Heart right ventricle (tissue), 16 donors: ENCODE data around the gene PPIG. TPM values are rescaled to one million over a fixed set of nuclear protein-coding genes. Genes with fewer than 3 reads are reported as not detected.
"Not testable (repeated sequence)": the region's sequence is repeated elsewhere in the genome, so short reads cannot be mapped to it uniquely, and the experiment has no call there.

ENCODE experiments used
- ATAC-seq, 8 donors: fragments of 200-7000 bp; cut with Tn5 transposase; one replicate each; pipeline ENCODE4 v1.9.1; 2020; ENCODE audit warnings: mild to moderate bottlenecking in 8 of 8, moderate library complexity in 8 of 8, moderate number of reproducible peaks in 1 of 8
- DNase-seq, 2 donors: peaks; one replicate each; pipeline ENCODE4 v3.0.0-alpha.2; 2020
- H3K27ac ChIP-seq, 10 donors: fragments of 200-600 bp; sonication (generic) in 2 of 10; one replicate each; pipeline versions ENCODE4 v1.5.0 to v1.8.0; 2020 to 2022; ENCODE audit warnings: mild to moderate bottlenecking in 3 of 10
- H3K27me3 ChIP-seq, 7 donors: fragments of 200-600 bp; one replicate each; pipeline ENCODE4 v1.8.0; 2021 to 2022; ENCODE audit warnings: mild to moderate bottlenecking in 2 of 7
- H3K36me3 ChIP-seq, 9 donors: fragments of 200-600 bp; sonication (generic) in 1 of 9; one replicate each; pipeline versions ENCODE4 v1.5.0 to v1.8.0; 2020 to 2022; ENCODE audit warnings: mild to moderate bottlenecking in 2 of 9
- H3K4me1 ChIP-seq, 9 donors: fragments of 200-600 bp; sonication (generic) in 1 of 9; one replicate each; pipeline versions ENCODE4 v1.5.0 to v1.8.0; 2020 to 2022; ENCODE audit warnings: mild to moderate bottlenecking in 4 of 9
- H3K4me3 ChIP-seq, 10 donors: fragments of 200-600 bp; sonication (generic) in 2 of 10; one replicate each; pipeline versions ENCODE4 v1.5.0 to v1.8.0; 2020 to 2022; ENCODE audit warnings: mild to moderate bottlenecking in 7 of 10, moderate library complexity in 2 of 10
- H3K9me3 ChIP-seq, 11 donors: fragments of 200-600 bp in 10 of 11; sonication (generic) in 2 of 11; one replicate each; pipeline versions ENCODE4 v1.5.0 to v1.8.0; 2013 to 2022; ENCODE audit warnings: mild to moderate bottlenecking in 2 of 11, control low read depth in 1 of 11, moderate library complexity in 1 of 11
- WGBS, 2 donors: extraction: QIAGEN DNeasy Blood & Tissue Kit; methylation state at CpG; one replicate each; pipeline ENCODE4 v1.1.7; 2013; ENCODE audit warnings: inconsistent platforms in 1 of 2; 5-methylcytosine and 5-hydroxymethylcytosine counted together
- intact Hi-C, 10 donors: fragments of 100-400 bp; cut with DNase I; formaldehyde crosslinking; loops; one replicate each; pipeline versions ENCODE4 v1.11.1 to v1.14.2; 2022
- polyA plus RNA-seq, 2 donors: library from polyadenylated mRNA; stranded (reverse); fragments of 200-250 nt; gene quantifications; one replicate each; pipeline ENCODE4 v1.2.3, GENCODE V29; 2013
- total RNA-seq, 10 donors: library from RNA; stranded (reverse); fragmentation: NEBNext Ultra II Directional in 3 of 10; extraction: Animal tissue kit (Norgen Biotek cat#: 25700) in 3 of 10; gene quantifications; one replicate each; pipeline versions ENCODE4 v1.2.1 to v1.2.4, GENCODE V29; 2021 to 2023
- TF ChIP-seq, protein P1 (sequence below), 9 donors: fragments of 200-600 bp; sonication (generic) in 2 of 9; IDR thresholded peaks; one replicate each; pipeline versions ENCODE4 v1.5.0 to v1.8.0; 2021 to 2022; ENCODE audit warnings: antibody characterized with exemption in 9 of 9, mild to moderate bottlenecking in 5 of 9, moderate library complexity in 1 of 9
- donor health status: Arrhythmogenic right ventricular cardiomyopathy.
- donor health status: ischemic (EF 13 %, LVEDD 7.1; RV severe dilation, severe dysfunction).
- donor health status: healthy with polysubstance abuse.
- donor health status: DM: no; HTN: yes; CAD: no.
- donor health status: DM: no; HTN: no; CAD: no.
- donor health status: ischemic (EF 25% LVEDD 6.9; RV normal size, moderate dysfunction).
- donor health status: ischemic (EF 25% LVEDD 5.7; RV mildly dilated, moderate dysfunction).
- donor health status: healthy.
- donor health status: DM: yes; HTN: yes; CAD: no.
- donor health status: Ischemic cardiomyopathy.
- donor health status: ischemic (EF 35%, LVEDD 5.7; RV mildly dilated, moderate dysfunction).
- donor health status: nonischemic (EF 11% LVEDD 7.7; RV severe dilation, severe dysfunction).
- donor health status: DM: yes; HTN: yes; CAD: no.
- donor health status: PGD.
- donor health status: ischemic (EF 29% LVEDD 5.4; RV normal size, mild dysfunction).
- donor health status: nonischemic (EF 23%, LVEDD 6.1; RV moderate dilation, normal function).

The PPIG gene
- total and polyA plus RNA-seq, 12 donors: 15.6 to 94.5 (median 40.9) TPM

DNA sequence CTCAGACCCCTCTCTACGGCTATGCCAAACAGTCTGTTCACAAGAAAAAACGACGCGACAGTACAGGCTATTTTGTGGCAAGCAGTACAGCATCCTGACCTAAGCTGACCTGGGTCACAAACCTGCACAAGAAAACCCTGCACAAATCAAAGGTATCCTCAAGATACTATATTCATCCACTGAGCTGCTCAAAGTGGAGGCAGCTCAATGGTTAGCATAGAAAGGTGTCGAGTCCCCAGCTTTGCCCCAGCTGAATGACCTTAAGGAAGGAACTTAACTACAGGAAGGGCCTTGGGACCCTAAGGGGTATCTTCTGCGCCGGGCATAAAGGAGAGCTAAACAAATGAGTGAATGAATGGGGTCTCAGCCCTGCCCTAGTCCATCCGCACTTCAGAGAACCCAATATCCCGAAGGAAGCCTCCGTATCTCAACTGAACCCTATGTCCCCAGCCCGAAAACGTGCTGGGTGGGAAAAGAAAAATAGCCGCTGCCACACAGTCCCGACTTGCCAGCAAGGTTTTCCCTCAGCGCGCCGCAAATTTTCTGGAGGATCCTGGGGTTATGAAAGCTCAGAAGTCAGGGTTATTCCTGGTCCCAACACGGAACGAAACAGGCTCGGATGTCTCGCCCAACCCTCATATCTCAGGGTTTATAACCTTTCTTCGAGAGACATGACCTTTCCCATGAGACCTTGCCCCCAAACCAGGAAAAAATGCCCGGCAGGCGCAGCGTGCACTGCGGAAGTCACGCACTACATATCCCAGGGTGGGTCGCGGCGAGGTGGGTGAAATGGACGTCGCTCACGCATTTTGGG, 10.8 kb upstream of the PPIG start, which contains the start of gene FASTKD1:
Gene FASTKD1 (minus strand): TSS at position 706 of the 814 bp plus-strand sequence. CDS start 1,836 bp downstream, outside the sequence.
- WGBS, 2 donors: 0% methylated on average over 33 of the region's 33 CpGs
- TF ChIP-seq, protein P1, sequence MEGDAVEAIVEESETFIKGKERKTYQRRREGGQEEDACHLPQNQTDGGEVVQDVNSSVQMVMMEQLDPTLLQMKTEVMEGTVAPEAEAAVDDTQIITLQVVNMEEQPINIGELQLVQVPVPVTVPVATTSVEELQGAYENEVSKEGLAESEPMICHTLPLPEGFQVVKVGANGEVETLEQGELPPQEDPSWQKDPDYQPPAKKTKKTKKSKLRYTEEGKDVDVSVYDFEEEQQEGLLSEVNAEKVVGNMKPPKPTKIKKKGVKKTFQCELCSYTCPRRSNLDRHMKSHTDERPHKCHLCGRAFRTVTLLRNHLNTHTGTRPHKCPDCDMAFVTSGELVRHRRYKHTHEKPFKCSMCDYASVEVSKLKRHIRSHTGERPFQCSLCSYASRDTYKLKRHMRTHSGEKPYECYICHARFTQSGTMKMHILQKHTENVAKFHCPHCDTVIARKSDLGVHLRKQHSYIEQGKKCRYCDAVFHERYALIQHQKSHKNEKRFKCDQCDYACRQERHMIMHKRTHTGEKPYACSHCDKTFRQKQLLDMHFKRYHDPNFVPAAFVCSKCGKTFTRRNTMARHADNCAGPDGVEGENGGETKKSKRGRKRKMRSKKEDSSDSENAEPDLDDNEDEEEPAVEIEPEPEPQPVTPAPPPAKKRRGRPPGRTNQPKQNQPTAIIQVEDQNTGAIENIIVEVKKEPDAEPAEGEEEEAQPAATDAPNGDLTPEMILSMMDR (IDR thresholded peaks at IDR 0.05): no peak
- H3K36me3 ChIP-seq: peaks cover 0 to 18% (median 0%) of the 10 kb centered on the region in 9 donors
- H3K9me3 ChIP-seq: no peaks in the 10 kb centered on the region
- no peaks in the 10 kb centered on the region for H3K27me3 ChIP-seq
- intact Hi-C loops: loop anchor here in 1 of 10 donors (10.0 kb wide), 1 partner anchor 161 kb away; the partner anchor contains the start of gene KLHL23
- H3K27ac ChIP-seq: peak within 1 kb of the TSS; percentile 41 to 92 (median 86)
- ATAC-seq (peak; percentile 97 to 100 (median 99)), DNase-seq (peak; percentile 90 to 93)
- peak within 1 kb of the TSS; percentile 62 to 89 (median 74) for H3K4me3 ChIP-seq
- H3K4me1 ChIP-seq: peaks cover 0 to 34% (median 25%) of the 10 kb centered on the region in 9 donors

DNA sequence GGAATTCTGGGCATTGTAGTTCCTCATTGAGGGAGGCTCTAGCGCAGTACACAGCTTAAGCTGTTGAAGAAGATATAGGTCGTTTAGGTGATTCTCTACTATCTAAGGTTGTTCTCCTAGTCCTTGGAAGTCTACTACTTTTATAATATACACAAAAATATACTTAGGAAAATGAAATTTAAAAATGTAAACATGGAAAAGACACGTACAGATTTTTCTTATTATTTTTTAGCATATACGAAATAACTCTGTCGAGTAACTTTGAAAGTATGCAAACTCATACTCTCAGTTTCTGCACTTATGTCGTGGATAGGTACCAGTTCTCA, 10.2 kb upstream of the PPIG start:
- 35% methylated on average over 6 of the region's 6 CpGs for WGBS, 2 donors
- TF ChIP-seq, protein P1 (IDR thresholded peaks at IDR 0.05): no peak
- H3K4me3 ChIP-seq: peak overlapping the region in 9 of 10 donors; percentile 62 to 89 (median 74)
- H3K27ac ChIP-seq: peak overlapping the region in 3 of 10 donors; percentile 82 to 91 (median 88)
- peaks cover 0 to 34% (median 25%) of the 10 kb centered on the region in 9 donors for H3K4me1 ChIP-seq
- no peak for DNase-seq
- H3K36me3 ChIP-seq: peaks cover 0 to 12% (median 0%) of the 10 kb centered on the region in 9 donors
- H3K9me3 ChIP-seq: no peaks in the 10 kb centered on the region
- intact Hi-C loops: loop anchor here in 1 of 10 donors (10.0 kb wide), 1 partner anchor 161 kb away; the partner anchor contains the start of gene KLHL23
- no peak for ATAC-seq
- H3K27me3 ChIP-seq: no peaks in the 10 kb centered on the region

DNA sequence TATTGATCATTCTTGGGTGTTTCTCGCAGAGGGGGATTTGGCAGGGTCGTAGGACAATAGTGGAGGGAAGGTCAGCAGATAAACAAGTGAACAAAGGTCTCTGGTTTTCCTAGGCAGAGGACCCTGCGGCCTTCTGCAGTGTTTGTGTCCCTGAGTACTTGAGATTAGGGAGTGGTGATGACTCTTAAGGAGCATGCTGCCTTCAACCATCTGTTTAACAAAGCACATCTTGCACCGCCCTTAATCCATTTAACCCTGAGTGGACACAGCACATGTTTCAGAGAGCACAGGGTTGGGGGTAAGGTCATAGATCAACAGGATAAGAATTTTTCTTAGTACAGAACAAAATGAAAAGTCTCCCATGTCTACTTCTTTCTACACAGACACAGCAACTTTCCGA, 9.6 kb upstream of the PPIG start:
- H3K4me1 ChIP-seq: peaks cover 0 to 34% (median 25%) of the 10 kb centered on the region in 9 donors
- not testable (repeated sequence) for H3K9me3 ChIP-seq, H3K27ac ChIP-seq, H3K36me3 ChIP-seq, H3K27me3 ChIP-seq, ATAC-seq, H3K4me3 ChIP-seq, DNase-seq
- intact Hi-C loops: loop anchor here in 1 of 10 donors (10.0 kb wide), 1 partner anchor 160 kb away; the partner anchor contains the start of gene KLHL23
- WGBS, 2 donors: 87 to 88% methylated on average over 5 of the region's 5 CpGs

DNA sequence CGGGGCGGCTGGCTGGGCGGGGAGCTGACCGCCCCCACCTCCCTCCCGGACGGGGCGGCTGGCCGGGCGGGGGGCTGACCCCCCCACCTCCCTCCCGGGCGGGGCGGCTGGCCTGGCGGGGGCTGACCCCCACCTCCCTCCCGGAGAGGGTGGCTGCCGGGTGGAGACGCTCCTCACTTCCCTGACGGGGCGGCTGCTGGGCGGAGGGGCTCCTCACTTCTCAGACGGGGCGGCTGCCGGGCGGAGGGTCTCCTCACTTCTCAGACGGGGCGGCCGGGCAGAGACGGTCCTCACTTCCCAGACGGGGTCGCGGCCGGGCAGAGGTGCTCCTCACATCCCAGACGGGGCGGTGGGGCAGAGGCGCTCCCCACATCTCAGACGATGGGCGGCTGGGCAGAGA, 8.9 kb upstream of the PPIG start:
- H3K4me3 ChIP-seq, DNase-seq, H3K9me3 ChIP-seq, H3K27me3 ChIP-seq, H3K36me3 ChIP-seq, H3K27ac ChIP-seq, ATAC-seq: not testable (repeated sequence)
- WGBS, 2 donors: 93 to 97% methylated on average over 12 to 36 of the region's 36 CpGs
- H3K4me1 ChIP-seq: peaks cover 0 to 31% (median 20%) of the 10 kb centered on the region in 9 donors
- intact Hi-C loops: loop anchor here in 1 of 10 donors (10.0 kb wide), 1 partner anchor 160 kb away; the partner anchor contains the start of gene KLHL23

DNA sequence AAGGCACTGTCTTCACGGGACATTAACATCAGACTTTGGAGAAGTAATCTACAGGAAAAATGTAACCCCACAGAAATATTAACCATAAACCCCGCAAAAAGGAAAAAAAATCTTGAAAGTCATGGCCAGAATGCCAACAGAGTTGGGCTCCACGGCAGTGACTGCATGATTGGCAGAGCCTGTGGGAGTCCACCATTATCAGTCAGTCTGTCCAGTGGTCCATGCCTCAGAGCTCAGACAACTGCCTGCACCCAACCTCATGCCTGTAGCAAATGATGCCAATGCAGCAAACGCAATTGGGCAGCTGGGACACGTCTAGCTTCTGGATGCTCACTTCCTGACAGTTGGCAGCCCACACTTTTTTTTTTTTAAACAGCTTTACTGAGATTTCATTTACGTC, 5.1 kb upstream of the PPIG start:
- Histone ChIP-seq H3K4me1 (peaks cover 0 to 4% (median 0%) of the 10 kb centered on the region in 9 donors), H3K9me3 (peaks cover 0 to 12% (median 0%) of the 10 kb centered on the region in 11 donors), H3K27ac (no peak overlapping the region), H3K4me3 (no peak overlapping the region), H3K27me3 (no peaks in the 10 kb centered on the region), H3K36me3 (no peaks in the 10 kb centered on the region)
- 50 to 58% methylated on average over 6 of the region's 6 CpGs for WGBS, 2 donors
- intact Hi-C loops: loop anchor here in 1 of 10 donors (10.0 kb wide), 1 partner anchor 156 kb away; the partner anchor contains the start of gene KLHL23
- TF ChIP-seq, protein P1 (IDR thresholded peaks at IDR 0.05): no peak
- DNase-seq (no peak), ATAC-seq (no peak)

DNA sequence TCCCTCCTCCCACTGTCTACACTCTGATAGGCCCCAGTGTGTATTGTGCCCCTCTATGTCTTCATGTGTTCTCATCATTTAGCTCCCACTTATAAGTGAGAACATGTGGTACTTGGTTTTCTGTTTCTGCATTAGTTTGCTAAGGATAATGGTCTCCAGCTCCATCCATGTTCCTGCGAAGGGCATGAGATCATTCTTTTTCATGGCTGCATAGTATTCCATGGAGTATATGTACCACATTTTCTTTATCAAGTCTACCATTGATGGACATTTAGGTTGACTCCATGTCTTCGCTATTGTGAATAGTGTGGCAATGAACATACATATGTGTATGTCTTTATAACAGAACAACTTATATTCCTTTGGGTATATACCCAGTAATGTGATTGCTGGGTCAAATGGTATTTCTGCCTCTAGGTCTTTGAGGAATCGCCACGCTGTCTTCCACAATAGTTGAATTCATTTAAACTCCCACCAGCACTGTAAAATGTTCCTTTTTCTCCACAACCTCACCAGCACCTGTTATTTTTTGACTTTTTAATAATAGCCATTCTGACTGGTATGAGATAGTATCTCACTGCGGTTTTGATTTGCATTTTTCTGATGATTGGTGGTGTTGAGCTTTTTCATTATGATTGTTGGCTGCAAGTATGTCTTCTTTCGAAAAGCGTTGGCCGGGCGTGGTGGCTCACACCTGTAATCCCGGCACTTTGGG, 1.4 kb upstream of the PPIG start:
- ATAC-seq, H3K27me3 ChIP-seq, DNase-seq, H3K4me3 ChIP-seq, H3K36me3 ChIP-seq, H3K27ac ChIP-seq: not testable (repeated sequence)
- peaks cover 5 to 30% (median 24%) of the 10 kb centered on the region in 9 donors for H3K4me1 ChIP-seq
- H3K9me3 ChIP-seq: peaks cover 0 to 12% (median 0%) of the 10 kb centered on the region in 11 donors
- intact Hi-C loops: loop anchor here in 2 of 10 donors (5.0 to 10.0 kb wide), 2 partner anchors 112 to 215 kb away; partner anchors contain the start of genes CFAP210 (in 1 of the 2), PHOSPHO2 (in 1 of the 2) and SSB (in 1 of the 2)
- WGBS, 2 donors: 96 to 98% methylated on average over 10 of the region's 10 CpGs
